ENCODE data around the gene C11orf54. TPM values are rescaled to one million over a fixed set of nuclear protein-coding genes. Genes with fewer than 3 reads are reported as not detected.
A peak's percentile ranks its signal among the peaks of the same experiment; 100 is the strongest.

C11orf54 gene
- total RNA-seq = 10 to 100 TPM; 19.6 to 25.5 TPM

DNA sequence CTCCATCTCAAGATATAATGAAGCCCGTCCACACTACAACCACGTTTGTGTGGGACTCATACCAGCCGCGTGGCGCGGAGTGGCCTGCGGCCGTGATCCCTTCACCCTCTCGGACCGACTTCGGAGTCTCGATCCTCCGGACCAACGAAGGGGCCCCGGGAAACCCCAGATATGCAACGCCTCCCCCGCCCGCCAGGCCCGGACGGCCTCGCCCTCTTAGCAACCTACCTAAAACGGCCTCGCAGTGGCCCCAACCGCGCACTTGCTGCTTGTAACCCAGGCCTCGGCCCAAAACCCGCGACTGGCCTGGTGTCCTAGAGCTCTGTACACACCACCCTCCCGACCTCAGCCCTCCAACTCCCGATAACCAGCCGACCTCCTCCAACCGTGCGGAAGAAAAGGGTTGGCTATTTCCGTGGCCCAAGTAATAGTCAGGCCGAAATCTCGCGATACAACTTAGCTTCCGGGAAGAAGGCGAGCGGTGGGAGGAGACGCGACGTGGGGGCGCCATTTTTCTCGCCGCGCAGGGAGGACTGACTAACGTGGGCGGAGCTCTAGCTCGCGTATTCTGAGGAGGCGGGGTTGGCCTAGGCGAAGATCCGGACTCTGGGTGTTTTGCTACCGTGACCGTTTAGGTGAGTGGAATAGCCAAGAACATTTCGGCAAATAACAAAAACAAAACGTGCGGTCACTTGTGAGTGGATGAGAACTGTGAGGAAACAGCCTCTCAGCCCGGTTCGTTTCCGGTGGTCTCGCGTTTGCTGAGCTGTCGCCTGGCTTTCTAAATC is at the start of gene C11orf54, which contains the start of gene TAF1D:
TSS of gene C11orf54 (plus strand) at position 579 of the 788 bp plus-strand sequence. CDS start 5,722 bp downstream, outside the sequence.
TSS of gene TAF1D (minus strand) at position 402 of the 788 bp plus-strand sequence. CDS start 2,191 bp downstream, outside the sequence.
- no peaks in the 10 kb centered on the region for H3K27me3 Mint-ChIP-seq
- H3K36me3 Mint-ChIP-seq = peaks cover 44% of the 10 kb centered on the region
- peak; percentile 94 to 96 for ATAC-seq
- DNase-seq (ENCODE audit: low spot score) = peak; percentile 97
- H3K9me3 Mint-ChIP-seq = no peaks in the 10 kb centered on the region
- peak within 1 kb of the TSS; percentile 99 to 100 for H3K27ac Mint-ChIP-seq
- peaks cover 45 to 56% of the 10 kb centered on the region in 2 donors for H3K4me1 Mint-ChIP-seq (ENCODE audit: low read depth in 2 of 2)
- peak within 1 kb of the TSS; percentile 93 for H3K4me3 Mint-ChIP-seq

DNA sequence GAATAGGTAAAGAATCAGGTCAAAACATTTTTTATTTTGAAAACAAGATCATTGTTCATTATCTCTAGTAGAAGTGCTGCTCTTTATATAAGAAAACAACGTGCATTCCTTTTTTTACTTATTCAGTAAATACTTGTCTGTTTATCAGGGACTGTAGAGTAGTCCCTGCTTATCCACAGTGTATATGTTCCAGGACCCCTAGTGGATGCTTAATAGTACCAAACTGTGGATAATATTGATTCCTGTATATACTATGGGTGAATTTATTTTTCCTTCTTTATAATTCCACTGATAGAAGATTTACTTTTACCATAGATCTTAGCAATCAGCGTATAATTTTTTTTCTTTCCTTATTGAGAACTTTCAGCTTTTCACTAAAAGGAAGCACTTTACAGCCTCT is 47.4 kb upstream of the C11orf54 start:
- peaks cover 0 to 7% of the 10 kb centered on the region in 2 donors for H3K4me1 Mint-ChIP-seq (ENCODE audit: low read depth in 2 of 2)
- H3K27ac Mint-ChIP-seq = no peak overlapping the region
- ATAC-seq (no peak), DNase-seq (ENCODE audit: low spot score) (no peak)
- H3K4me3 Mint-ChIP-seq = no peak overlapping the region
- H3K36me3 Mint-ChIP-seq = peaks cover 49% of the 10 kb centered on the region
- no peaks in the 10 kb centered on the region for H3K9me3 Mint-ChIP-seq
- H3K27me3 Mint-ChIP-seq = no peaks in the 10 kb centered on the region

GRCh38 chr11:93694557-93694956 is 46.9 kb upstream of the C11orf54 start:
- no peaks in the 10 kb centered on the region for H3K27me3 Mint-ChIP-seq
- ATAC-seq (no peak), DNase-seq (ENCODE audit: low spot score) (no peak)
- no peak overlapping the region for H3K4me3 Mint-ChIP-seq
- peaks cover 50% of the 10 kb centered on the region for H3K36me3 Mint-ChIP-seq
- no peaks in the 10 kb centered on the region for H3K9me3 Mint-ChIP-seq
- H3K27ac Mint-ChIP-seq = no peak overlapping the region
- H3K4me1 Mint-ChIP-seq (ENCODE audit: low read depth in 2 of 2) = peaks cover 0 to 3% of the 10 kb centered on the region in 2 donors

GRCh38 chr11:93697611-93698010 is 43.9 kb upstream of the C11orf54 start:
- Mint-ChIP-seq H3K9me3 (no peaks in the 10 kb centered on the region), H3K4me3 (no peak overlapping the region), H3K27me3 (no peaks in the 10 kb centered on the region), H3K4me1 (ENCODE audit: low read depth in 2 of 2) (no peaks in the 10 kb centered on the region), H3K27ac (no peak overlapping the region), H3K36me3 (peaks cover 46% of the 10 kb centered on the region)
- DNase-seq (ENCODE audit: low spot score) (no peak), ATAC-seq (no peak)

DNA sequence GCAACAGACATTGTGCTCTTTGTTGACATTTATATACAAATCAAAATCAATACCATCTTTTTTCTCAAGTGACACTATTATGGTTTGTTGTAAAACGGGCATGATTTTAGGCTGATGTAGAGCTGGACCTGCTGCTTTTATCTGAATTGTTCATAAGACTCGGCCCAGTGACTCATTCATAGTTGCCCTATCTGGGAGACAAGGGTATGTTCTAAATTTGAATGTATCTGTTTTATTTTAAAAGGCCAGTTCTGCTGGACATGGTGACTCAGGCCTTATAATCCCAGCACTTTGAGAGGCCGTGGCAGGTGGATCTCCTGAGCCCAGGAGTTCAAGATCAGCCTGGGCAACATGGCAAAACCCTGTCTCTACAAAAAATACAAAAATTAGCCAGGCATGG is 40.6 kb upstream of the C11orf54 start:
- no peaks in the 10 kb centered on the region for H3K27me3 Mint-ChIP-seq
- peaks cover 45% of the 10 kb centered on the region for H3K36me3 Mint-ChIP-seq
- no peak overlapping the region for H3K4me3 Mint-ChIP-seq
- no peaks in the 10 kb centered on the region for H3K4me1 Mint-ChIP-seq (ENCODE audit: low read depth in 2 of 2)
- H3K9me3 Mint-ChIP-seq = no peaks in the 10 kb centered on the region
- no peak for ATAC-seq
- no peak overlapping the region for H3K27ac Mint-ChIP-seq
- DNase-seq (ENCODE audit: low spot score) = no peak

GRCh38 chr11:93704237-93704636 is 37.2 kb upstream of the C11orf54 start:
- peaks cover 0 to 3% of the 10 kb centered on the region in 2 donors for H3K4me1 Mint-ChIP-seq (ENCODE audit: low read depth in 2 of 2)
- DNase-seq (ENCODE audit: low spot score) (no peak), ATAC-seq (no peak)
- no peaks in the 10 kb centered on the region for H3K27me3 Mint-ChIP-seq
- H3K36me3 Mint-ChIP-seq = peaks cover 38% of the 10 kb centered on the region
- H3K9me3 Mint-ChIP-seq = peaks cover 6% of the 10 kb centered on the region
- no peak overlapping the region for H3K27ac Mint-ChIP-seq
- H3K4me3 Mint-ChIP-seq = no peak overlapping the region

DNA sequence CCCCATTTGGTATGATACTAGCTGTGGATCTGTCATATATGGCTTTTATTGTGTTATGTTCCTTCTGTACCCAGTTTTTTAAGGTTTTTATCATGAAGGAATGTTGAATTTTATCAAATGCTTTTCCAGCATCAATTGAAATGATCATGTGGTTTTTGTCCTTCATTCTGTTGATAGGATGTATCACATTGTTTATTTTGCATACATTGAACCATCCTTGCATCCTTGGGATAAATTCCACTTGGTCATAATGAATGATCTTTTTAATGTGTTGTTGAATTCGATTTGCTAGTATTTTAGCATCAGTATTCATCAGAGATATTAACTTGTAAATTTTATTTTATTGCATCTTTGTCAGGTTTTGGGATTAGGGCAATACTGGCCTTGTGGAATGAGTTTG is 31.2 kb upstream of the C11orf54 start:
- Mint-ChIP-seq H3K27ac (no peak overlapping the region), H3K9me3 (peaks cover 13% of the 10 kb centered on the region), H3K4me3 (no peak overlapping the region), H3K4me1 (ENCODE audit: low read depth in 2 of 2) (peaks cover 12 to 15% of the 10 kb centered on the region in 2 donors), H3K36me3 (peaks cover 62% of the 10 kb centered on the region), H3K27me3 (no peaks in the 10 kb centered on the region)
- ATAC-seq (no peak), DNase-seq (ENCODE audit: low spot score) (no peak)

DNA sequence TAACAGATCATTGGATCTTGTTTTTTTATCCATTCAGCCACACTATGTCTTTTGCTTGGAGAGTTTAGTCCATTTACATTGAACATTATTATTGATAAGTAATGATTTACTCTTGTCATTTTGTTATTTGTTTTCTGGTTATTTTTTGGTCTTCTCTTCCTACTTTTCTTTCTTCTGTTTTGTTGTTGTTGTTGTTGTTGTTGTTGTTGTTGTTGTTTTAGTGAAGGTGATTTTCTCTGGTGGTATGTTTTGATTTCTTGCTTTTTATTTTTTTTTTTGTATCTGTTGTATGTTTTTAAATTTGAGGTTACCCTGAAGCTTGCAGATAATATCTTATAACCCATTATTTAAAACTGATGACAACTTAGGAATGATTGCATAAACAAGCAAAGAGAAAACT is 28.8 kb upstream of the C11orf54 start:
- ATAC-seq = no peak
- H3K27me3 Mint-ChIP-seq = no peaks in the 10 kb centered on the region
- H3K27ac Mint-ChIP-seq = no peak overlapping the region
- H3K36me3 Mint-ChIP-seq = peaks cover 57% of the 10 kb centered on the region
- H3K9me3 Mint-ChIP-seq = peaks cover 13% of the 10 kb centered on the region
- peaks cover 14 to 27% of the 10 kb centered on the region in 2 donors for H3K4me1 Mint-ChIP-seq (ENCODE audit: low read depth in 2 of 2)
- no peak overlapping the region for H3K4me3 Mint-ChIP-seq
- no peak for DNase-seq (ENCODE audit: low spot score)

DNA sequence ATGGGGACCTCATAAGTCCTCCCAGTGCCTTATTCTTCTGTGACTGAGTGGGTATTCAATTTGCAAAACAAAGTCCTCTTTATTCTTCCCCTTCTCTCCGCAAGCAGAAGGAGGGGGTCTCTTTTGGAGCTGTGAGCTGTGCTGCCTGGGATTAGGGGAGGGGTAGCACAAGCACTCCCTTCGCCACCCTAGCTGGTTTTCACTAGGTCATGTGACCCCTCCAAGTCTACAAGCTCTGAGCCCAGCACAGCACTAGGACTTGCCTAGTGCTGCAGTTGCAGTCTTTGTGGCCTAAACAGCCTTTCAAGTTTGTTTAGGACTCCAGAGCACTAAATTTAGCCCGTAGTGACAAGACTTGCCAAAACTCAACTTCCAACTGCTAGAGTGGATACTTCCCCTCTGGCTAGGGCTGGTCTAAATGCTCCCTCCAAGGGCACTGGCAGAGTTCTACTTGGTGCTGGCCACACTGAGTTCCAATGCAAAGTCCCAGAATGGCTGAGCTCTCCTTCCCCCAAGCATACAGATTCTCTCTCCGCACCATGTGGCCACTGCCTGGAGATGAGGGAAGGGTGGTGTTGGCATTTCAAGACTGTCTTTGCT is 25.6 kb upstream of the C11orf54 start:
- H3K27ac Mint-ChIP-seq = no peak overlapping the region
- peaks cover 17 to 30% of the 10 kb centered on the region in 2 donors for H3K4me1 Mint-ChIP-seq (ENCODE audit: low read depth in 2 of 2)
- H3K36me3 Mint-ChIP-seq = peaks cover 31% of the 10 kb centered on the region
- H3K9me3 Mint-ChIP-seq = no peaks in the 10 kb centered on the region
- H3K27me3 Mint-ChIP-seq = no peaks in the 10 kb centered on the region
- ATAC-seq (no peak), DNase-seq (ENCODE audit: low spot score) (no peak)
- H3K4me3 Mint-ChIP-seq = no peak overlapping the region

GRCh38 chr11:93717501-93717900 is 24.0 kb upstream of the C11orf54 start:
- DNase-seq (ENCODE audit: low spot score) = no peak
- no peak for ATAC-seq
- peaks cover 27% of the 10 kb centered on the region for H3K36me3 Mint-ChIP-seq

GRCh38 chr11:93718057-93718563 is 23.4 kb upstream of the C11orf54 start:
- Mint-ChIP-seq H3K27me3 (no peaks in the 10 kb centered on the region), H3K36me3 (peaks cover 21% of the 10 kb centered on the region), H3K27ac (peak overlapping the region; percentile 78 to 79), H3K9me3 (no peaks in the 10 kb centered on the region), H3K4me1 (ENCODE audit: low read depth in 2 of 2) (peaks cover 17 to 21% of the 10 kb centered on the region in 2 donors), H3K4me3 (peak overlapping the region; percentile 66)
- DNase-seq (ENCODE audit: low spot score) = no peak
- ATAC-seq = peak in 1 of 2 donors; percentile 24

More at GRCh38 chr11:93717501-93717900, 24.0 kb upstream of the C11orf54 start:
- Mint-ChIP-seq H3K4me3 (no peak overlapping the region), H3K9me3 (no peaks in the 10 kb centered on the region), H3K27ac (peak overlapping the region; percentile 12 to 79), H3K4me1 (ENCODE audit: low read depth in 2 of 2) (peaks cover 17 to 26% of the 10 kb centered on the region in 2 donors), H3K27me3 (no peaks in the 10 kb centered on the region)

- ATAC-seq = no peak
- DNase-seq (ENCODE audit: low spot score) = no peak
- peaks cover 13% of the 10 kb centered on the region for H3K36me3 Mint-ChIP-seq
- H3K9me3 Mint-ChIP-seq = no peaks in the 10 kb centered on the region
- no peak overlapping the region for H3K4me3 Mint-ChIP-seq
- H3K27me3 Mint-ChIP-seq = no peaks in the 10 kb centered on the region
- H3K4me1 Mint-ChIP-seq (ENCODE audit: low read depth in 2 of 2) = peaks cover 12 to 21% of the 10 kb centered on the region in 2 donors
- no peak overlapping the region for H3K27ac Mint-ChIP-seq
Measured at GRCh38 chr11:93719310-93719709, 22.2 kb upstream of the C11orf54 start.

GRCh38 chr11:93720522-93720921 is 20.9 kb upstream of the C11orf54 start:
- peaks cover 13 to 21% of the 10 kb centered on the region in 2 donors for H3K4me1 Mint-ChIP-seq (ENCODE audit: low read depth in 2 of 2)
- DNase-seq (ENCODE audit: low spot score) (no peak), ATAC-seq (no peak)
- H3K36me3 Mint-ChIP-seq = peaks cover 13% of the 10 kb centered on the region
- no peaks in the 10 kb centered on the region for H3K9me3 Mint-ChIP-seq
- H3K27me3 Mint-ChIP-seq = no peaks in the 10 kb centered on the region
- no peak overlapping the region for H3K27ac Mint-ChIP-seq
- H3K4me3 Mint-ChIP-seq = no peak overlapping the region

DNA sequence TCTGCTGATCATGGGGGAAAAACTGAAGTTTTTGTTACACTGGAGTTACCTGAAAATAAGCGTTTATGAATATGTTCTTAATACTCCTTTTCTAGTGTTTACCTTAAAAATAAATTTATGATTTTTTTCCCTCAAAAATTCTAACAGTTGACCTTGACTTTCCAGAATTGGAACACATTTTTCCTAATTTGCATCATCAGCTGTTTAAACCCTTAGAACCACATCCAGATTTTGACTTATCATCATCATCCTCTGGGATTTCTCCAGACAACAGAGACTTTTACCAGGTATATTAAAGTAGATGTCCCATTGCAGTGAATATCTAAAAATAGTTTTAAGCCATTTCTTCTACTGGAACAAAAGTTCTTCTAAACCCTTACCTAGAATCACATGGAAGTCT is 17.4 kb upstream of the C11orf54 start:
- peaks cover 3 to 10% of the 10 kb centered on the region in 2 donors for H3K4me1 Mint-ChIP-seq (ENCODE audit: low read depth in 2 of 2)
- H3K9me3 Mint-ChIP-seq = no peaks in the 10 kb centered on the region
- ATAC-seq (no peak), DNase-seq (ENCODE audit: low spot score) (no peak)
- no peak overlapping the region for H3K4me3 Mint-ChIP-seq
- no peak overlapping the region for H3K27ac Mint-ChIP-seq
- no peaks in the 10 kb centered on the region for H3K27me3 Mint-ChIP-seq
- H3K36me3 Mint-ChIP-seq = peaks cover 15% of the 10 kb centered on the region
